GM19043 (cell line): ENCODE results near the gene CELF4.

Experiments
- ATAC-seq: cut with Tn5 transposase; IDR thresholded peaks from one replicate; pipeline ENCODE4 v1.9.1; 2021; ENCODE audit warnings: low read depth; ENCODE audit not compliant: unreplicated experiment

CELF4 gene

GRCh38 chr18:37574113-37574512 is 8.5 kb upstream of the CELF4 start:
- no peak for ATAC-seq

DNA sequence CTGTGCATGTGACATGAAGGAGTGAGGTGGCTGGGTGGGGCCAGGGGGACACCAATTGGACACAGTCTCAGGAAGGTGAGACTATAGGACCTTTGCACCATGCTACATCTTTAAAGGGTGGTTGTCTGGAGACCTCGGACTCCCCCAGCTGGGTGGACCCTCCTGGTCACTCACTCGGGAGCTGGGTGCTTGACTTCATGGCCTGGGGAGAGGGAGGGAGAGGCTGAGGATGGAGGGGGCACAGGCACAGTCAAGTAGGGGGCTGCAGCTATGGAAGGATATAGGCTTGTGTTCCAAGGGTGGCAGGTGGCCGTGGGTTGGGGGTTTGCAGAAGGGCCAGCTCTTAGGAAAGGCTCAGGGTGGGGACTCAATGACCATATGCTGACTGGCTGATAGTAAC is 7.1 kb upstream of the CELF4 start:
- ATAC-seq: no peak

DNA sequence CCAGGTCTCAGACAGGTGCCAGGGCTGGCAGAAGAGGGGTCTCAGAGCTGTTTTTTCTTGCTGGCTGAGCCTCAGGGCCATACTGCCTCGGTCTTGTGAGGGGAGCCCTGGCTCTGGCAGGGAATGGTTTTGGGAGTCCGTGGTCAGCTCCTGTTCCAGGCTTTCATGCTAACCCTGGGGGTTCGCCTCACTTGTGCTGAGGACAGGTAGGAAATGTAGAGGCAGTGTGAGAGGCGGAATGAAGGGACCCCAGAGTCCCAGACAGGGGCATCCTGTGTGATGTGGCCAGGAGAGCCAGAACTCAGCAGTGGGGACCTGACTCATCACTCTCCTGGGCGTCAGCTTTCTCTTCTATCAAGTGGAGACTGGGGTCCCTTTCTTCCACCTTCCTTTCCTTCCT is 5.7 kb upstream of the CELF4 start:
- no peak for ATAC-seq

DNA sequence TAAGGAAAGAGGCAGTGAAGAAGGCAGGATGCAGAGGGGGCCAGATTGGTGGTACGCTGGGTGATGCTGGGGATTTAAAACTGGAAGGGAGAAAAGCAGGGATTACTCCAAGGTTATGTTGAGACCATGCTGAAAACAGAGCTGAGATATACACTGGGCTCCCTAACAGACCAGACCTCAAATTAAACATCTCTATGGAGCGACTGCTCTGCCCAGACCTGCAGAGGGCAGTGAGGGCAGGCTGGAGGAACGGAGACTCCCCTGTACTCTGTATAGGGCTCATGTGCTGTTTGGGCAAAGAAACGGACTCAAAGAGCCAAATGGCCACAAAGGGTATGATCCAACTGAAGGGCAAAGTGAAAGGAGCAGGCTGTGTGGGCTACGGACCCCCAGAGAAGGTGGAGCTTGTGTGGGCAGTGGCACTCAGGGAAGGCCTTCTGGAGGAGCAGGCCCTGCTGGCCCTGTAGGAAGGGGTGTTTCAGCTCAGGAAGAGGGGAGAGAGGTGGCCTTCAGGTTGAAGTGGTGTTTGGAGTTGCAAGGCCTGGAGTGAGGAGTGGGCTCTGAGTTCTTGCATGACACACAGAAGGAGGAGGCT is 4.8 kb upstream of the CELF4 start:
- no peak for ATAC-seq

- no peak for ATAC-seq
These were observed 3.1 kb upstream of the CELF4 start for GRCh38 chr18:37568671-37569070.

DNA sequence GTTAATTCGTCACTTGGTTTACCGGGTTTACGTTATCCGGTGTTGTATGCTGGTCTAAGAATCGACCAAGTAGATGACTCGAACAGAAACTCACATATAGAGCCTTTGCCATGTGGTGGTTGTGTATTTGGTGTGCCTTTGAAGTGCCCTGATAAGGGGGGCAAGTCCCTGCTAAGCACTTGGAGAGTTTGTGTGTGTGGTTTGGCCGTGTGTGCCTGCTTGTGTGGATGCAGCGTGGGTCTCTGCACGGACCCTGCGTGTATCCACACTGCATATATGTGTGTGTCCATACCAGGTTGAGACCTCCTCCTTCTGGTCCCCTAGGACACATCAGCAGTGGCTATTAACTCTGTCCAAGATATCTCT is 2.4 kb upstream of the CELF4 start:
- ATAC-seq: no peak

GRCh38 chr18:37567061-37567993 is 1.7 kb upstream of the CELF4 start:
- ATAC-seq: no peak

DNA sequence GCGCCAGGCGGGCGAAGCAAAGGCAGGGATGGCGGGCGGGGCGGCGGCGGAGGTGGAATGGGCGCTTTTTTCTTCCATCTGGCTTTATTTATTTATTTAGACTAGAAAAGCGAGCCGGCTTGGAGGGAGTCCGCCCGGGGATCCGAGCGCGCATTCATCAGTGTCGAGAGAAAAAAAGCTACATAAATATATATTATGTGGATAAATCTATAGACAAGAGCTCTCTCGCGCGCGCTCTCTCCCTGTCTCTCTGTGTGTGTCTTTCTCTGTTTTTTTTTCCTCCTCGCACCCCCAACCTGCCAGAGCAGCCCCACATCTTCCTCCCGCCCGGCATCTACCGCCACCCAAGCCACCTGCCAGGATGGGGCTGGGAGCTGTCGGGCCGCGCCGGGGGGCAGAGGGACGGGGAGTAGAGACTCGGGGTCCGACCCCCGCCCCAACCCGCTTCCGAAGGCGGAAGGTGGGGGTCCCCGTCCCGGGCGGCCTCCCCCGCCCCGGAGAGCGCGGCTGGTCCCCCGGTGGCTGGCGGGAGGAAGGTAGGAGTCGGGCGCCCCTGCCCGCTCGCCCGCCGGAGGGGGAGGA is 972 bp upstream of the CELF4 start:
- ATAC-seq: no peak

DNA sequence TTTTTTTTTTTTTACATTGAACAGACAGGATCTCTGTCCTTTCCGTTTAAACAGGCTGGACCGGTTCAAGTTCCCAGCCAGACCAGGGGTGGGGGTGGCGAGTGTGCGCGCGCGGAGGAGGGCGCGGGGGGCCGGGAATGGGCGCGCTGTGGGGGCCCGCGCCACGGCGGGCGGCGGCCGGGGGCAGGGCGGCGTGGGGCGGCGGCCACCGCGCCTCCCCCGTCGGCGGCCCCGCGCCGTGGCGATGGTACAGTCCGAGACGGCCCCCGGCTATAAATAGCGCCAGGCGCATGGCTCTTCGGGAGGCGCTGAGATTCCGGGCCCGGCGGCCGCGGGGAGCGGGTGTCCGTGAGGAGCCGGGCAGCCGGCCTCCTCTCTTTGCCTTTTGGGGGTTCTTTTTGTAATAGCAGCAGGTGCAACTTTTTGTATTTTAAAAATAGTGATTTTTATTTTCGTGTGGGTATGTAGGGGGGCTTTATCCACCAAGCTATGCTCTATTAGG is 430 bp upstream of the CELF4 start:
- no peak for ATAC-seq

DNA sequence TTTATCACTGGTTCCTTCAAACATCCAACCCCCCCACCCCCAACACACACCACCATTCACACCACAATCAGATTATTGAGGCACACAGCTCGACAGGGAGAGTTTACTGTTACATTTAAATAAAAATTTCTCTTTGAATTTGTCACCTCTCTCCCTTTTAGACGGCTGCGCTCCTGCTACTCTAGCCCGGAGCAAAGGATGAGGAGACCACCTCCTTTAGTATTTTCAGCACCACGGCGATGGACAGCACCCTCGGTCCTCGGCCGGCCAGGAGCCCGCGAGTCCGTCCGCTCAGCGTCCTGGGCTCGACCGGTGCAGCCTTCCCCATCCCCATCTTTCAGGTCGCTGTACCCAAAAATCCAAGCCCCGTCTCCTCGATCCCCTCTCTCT is 892 bp downstream of the CELF4 start:
- ATAC-seq: no peak

DNA sequence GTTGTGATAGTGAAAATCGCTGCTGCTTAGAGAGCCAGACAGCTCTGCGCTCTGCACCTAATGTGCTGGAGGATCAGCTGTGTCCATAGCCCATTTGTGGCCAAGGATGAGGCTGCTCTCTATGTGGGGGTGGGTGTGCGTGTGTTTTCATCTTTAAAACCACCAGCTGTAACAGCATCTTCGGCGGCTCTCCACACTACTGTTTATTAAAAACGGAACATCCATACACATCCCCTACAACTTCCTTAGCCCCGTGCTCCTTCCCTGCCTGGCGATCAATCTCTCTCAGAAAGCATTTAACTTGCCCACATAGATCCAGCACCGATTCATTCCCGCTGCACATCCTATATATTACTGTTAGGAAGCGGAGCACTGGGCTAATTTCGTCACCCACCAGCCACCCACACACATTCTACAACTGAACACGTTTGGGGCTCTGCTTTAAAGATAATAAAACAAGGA is 1.6 kb downstream of the CELF4 start:
- ATAC-seq: no peak

GRCh38 chr18:37561986-37562385 is 3.6 kb downstream of the CELF4 start:
- no peak for ATAC-seq

- no peak for ATAC-seq
These were observed 5.6 kb downstream of the CELF4 start for GRCh38 chr18:37560003-37560402.

- ATAC-seq: no peak
These were observed 6.4 kb downstream of the CELF4 start for GRCh38 chr18:37559194-37559593.

DNA sequence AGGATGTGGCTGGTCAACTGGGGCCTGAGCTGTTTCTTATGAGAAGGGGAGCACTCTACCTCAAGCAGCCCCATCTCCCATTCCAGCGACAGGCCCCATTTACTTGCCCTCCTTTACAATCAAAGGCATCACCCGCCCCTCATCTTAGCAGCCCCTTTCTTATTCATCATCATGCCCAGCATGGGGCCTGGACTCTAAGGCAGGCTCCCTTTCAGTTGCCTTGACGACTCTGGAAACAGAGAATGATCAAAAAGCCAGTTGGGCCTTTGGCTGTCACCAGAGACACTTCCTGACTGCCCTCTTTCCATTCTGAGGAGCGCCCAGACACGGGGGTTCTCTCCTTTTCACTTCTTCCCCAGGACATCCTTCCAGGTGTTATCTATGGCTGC is 11.2 kb downstream of the CELF4 start:
- no peak for ATAC-seq

DNA sequence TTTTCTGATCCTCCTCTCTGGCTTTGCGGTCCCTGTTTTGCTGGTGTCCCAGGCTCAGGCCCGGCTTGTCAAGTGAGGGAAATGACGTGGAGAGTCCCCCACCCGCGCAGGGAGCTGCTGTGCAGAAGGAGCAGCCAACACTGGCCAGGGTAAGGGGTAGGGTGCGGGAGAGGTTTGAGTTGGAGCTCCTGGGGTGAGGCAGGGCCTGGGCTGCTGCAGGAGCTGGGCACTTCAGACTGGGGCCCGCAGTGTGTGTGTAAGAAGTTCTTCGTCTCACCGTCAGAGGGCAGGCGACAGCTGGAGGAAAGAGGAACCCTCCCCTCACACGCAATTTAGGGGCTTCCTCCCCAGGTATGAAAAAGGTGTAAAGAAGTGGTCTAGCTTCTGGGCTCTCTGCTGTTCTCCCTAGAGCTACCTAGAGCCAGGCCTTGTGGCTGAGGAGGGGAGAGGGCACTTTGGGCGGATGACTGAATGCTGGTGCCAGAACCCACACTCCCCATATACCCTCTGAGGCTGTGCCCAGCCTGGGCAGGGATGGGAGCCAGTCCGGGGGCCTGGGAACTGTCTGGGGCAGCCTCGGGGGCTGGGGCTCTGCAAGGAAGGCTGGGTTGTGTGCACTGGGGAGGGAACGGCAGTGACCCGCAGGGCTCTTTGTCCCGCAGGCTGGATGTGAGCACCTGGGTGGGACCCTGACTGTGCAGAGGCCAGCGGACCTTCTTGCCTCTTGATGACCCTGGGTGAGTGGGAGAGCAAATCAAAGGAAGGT is 11.8 kb downstream of the CELF4 start:
- ATAC-seq: no peak

GRCh38 chr18:37552286-37552685 is 13.3 kb downstream of the CELF4 start:
- no peak for ATAC-seq

DNA sequence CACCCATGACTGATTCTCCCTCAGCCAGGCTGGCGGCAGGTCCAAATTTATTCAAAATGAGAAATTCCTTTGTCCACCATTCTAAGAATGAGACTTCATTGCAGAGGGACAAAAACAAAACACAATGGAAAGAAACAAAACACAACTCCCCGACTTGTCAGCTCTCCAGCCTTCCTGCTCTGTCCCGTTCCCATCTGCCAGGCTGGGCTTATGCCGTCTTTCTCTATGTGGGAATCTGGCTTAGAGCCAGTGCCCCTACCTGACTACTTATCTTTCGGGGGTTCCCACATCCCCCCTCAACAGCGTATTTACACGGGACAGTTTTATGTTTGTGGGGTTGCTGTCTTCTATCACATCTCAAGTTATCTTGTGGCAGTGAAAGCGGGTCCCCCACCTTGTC is 13.8 kb downstream of the CELF4 start:
- ATAC-seq: no peak

DNA sequence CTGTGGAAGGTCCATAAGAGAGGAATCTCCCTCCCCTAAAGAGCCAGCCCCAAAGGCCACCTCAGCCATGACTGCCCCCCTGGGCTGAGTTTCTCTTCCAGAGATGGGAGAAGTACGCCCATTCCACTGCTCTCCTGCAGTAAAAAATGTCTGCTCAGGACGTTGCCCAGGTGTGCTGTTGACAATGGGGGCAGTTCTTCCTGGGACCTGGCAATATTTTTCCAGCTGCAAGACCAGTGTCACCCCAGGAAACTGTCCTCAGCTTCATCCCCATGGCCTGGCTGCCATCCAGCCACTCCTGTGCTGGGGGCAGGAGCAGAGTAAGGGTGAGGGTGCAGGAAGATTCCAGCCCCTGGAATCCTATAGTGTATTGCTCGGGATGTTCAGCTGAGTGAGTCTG is 14.3 kb downstream of the CELF4 start:
- ATAC-seq: no peak

DNA sequence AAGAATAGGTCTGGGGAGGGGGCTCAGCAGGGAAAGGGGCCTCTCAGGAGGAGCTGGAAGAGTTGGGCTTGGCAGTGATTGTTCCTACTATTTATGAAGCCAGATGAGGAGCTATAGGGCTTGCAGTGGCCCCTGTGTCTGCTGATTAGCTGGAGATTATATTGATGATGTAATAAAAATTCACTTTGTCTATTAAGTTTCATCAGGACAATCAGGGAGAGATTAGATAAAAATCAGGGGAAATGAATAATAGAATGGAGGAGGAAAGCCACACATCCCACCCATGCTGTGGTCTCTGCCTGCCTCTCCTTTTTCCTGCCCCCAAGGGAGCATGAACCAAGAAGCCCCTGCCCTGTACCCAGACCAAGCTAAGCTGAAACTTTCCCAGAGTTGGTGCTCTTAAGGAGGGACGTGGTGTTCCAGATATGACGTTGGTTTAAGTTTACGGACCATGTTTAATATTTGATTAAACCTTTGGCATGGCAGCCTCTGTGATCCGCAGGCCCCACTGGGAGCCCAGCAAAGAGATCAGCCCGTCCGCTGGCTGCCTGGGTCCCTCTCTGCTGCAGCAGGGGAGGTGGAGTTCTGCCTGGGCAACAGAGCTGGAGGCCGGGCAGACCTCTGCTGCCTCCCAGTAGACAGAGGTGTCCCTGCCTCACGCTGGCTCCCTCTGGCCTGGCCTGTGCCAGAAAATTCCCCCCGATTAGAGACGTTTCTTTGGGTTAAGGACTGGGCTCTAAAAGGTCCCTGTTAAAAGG is 15.3 kb downstream of the CELF4 start:
- no peak for ATAC-seq
